ENCODE data around the gene ZBTB17.

The ZBTB17 gene

GRCh38 chr1:16012590-16013219 is 36.8 kb upstream of the ZBTB17 start:
- H3K4me3 ChIP-seq (ENCODE audit: low read depth, low read length): peak overlapping the region; percentile 42
- TF ChIP-seq POLR2A (IDR thresholded peaks at IDR 0.05; ENCODE audit: extremely low read depth, insufficient read length) (peak; percentile 23), CTCF (IDR thresholded peaks at IDR 0.05; ENCODE audit: low read depth, low read length) (no peak), MAX (IDR thresholded peaks at IDR 0.05; ENCODE audit: low read depth, low read length) (no peak), MYC (IDR thresholded peaks at IDR 0.05; ENCODE audit: low read depth, low read length) (no peak; the same call in 1 of the 2 replicates)
- DNase-seq (ENCODE audit: low read depth): peak; percentile 86

GRCh38 chr1:16011936-16012589 is 36.2 kb upstream of the ZBTB17 start:
- no peak for DNase-seq (ENCODE audit: low read depth)
- H3K4me3 ChIP-seq (ENCODE audit: low read depth, low read length): peak overlapping the region; percentile 42
- no peak for TF ChIP-seq CTCF (IDR thresholded peaks at IDR 0.05; ENCODE audit: low read depth, low read length)
- no peak for TF ChIP-seq POLR2A (IDR thresholded peaks at IDR 0.05; ENCODE audit: extremely low read depth, insufficient read length)
- no peak for TF ChIP-seq MYC (IDR thresholded peaks at IDR 0.05; ENCODE audit: low read depth, low read length)

- no peak for DNase-seq (ENCODE audit: low read depth)
- H3K4me3 ChIP-seq (ENCODE audit: low read depth, low read length): no peak overlapping the region
- TF ChIP-seq POLR2A (IDR thresholded peaks at IDR 0.05; ENCODE audit: extremely low read depth, insufficient read length) (no peak), CTCF (IDR thresholded peaks at IDR 0.05; ENCODE audit: low read depth, low read length) (no peak), MYC (IDR thresholded peaks at IDR 0.05; ENCODE audit: low read depth, low read length) (no peak), MAX (IDR thresholded peaks at IDR 0.05; ENCODE audit: low read depth, low read length) (no peak)
Measured at GRCh38 chr1:16010837-16011236, 34.9 kb upstream of the ZBTB17 start.

- TF ChIP-seq POLR2A (IDR thresholded peaks at IDR 0.05; ENCODE audit: extremely low read depth, insufficient read length): no peak
- no peak overlapping the region for H3K4me3 ChIP-seq (ENCODE audit: low read depth, low read length)
- no peak for DNase-seq (ENCODE audit: low read depth)
Measured at GRCh38 chr1:16009678-16010077, 33.8 kb upstream of the ZBTB17 start.

GRCh38 chr1:16009030-16009460 is 33.1 kb upstream of the ZBTB17 start:
- peak; percentile 72 for DNase-seq (ENCODE audit: low read depth)

More at GRCh38 chr1:16009030-16009460, 33.1 kb upstream of the ZBTB17 start:
- TF ChIP-seq MAX (IDR thresholded peaks at IDR 0.05; ENCODE audit: low read depth, low read length) (0 out of 2 replicates have a peak, but pooled peaks have one; percentile 13), CTCF (IDR thresholded peaks at IDR 0.05; ENCODE audit: low read depth, low read length) (peak; percentile 97), MYC (IDR thresholded peaks at IDR 0.05; ENCODE audit: low read depth, low read length) (peak; percentile 48), POLR2A (IDR thresholded peaks at IDR 0.05; ENCODE audit: extremely low read depth, insufficient read length) (no peak)
- H3K4me3 ChIP-seq (ENCODE audit: low read depth, low read length): no peak overlapping the region
